ENCODE measurements around the gene MND1. TPM values are rescaled to one million over a fixed set of nuclear protein-coding genes. Genes with fewer than 3 reads are reported as not detected.
"Not testable (repeated sequence)": the region's sequence is repeated elsewhere in the genome, so short reads cannot be mapped to it uniquely, and the experiment has no call there.

Gene MND1
- total RNA-seq, 3 donors from 2014 or later (not counting 1 experiment from before 2014, with no cell fraction given), result 0.33 TPM; not detected in 2

GRCh38 chr4:153409924-153410501 is 65.5 kb downstream of the MND1 start:
- H3K9me3 Mint-ChIP-seq, result peaks cover 0 to 3% of the 10 kb centered on the region in 2 donors
- 100% methylated on average over 2 of the region's 4 CpGs for WGBS (ENCODE audit: insufficient coverage)
- H3K4me3 Mint-ChIP-seq, result no peak overlapping the region
- DNase-seq (no peak), ATAC-seq (no peak)
- no peak for TF ChIP-seq CTCF (IDR thresholded peaks at IDR 0.05)
- H3K27me3 ChIP-seq (ENCODE audit: control insufficient read depth, insufficient read depth, low read length), result no peaks in the 10 kb centered on the region
- no peak overlapping the region for H3K27ac Mint-ChIP-seq
- no peaks in the 10 kb centered on the region for H3K9me3 ChIP-seq (ENCODE audit: control insufficient read depth, insufficient read depth, low read length)
- no peaks in the 10 kb centered on the region for H3K36me3 Mint-ChIP-seq
- H3K36me3 ChIP-seq (ENCODE audit: control insufficient read depth, insufficient read depth, low read length), result no peaks in the 10 kb centered on the region
- no peaks in the 10 kb centered on the region for H3K4me1 ChIP-seq (ENCODE audit: control insufficient read depth, insufficient read depth, low read length)
- no peak overlapping the region for H3K4me3 ChIP-seq (ENCODE audit: low read length)
- H3K4me1 Mint-ChIP-seq, result no peaks in the 10 kb centered on the region
- no peaks in the 10 kb centered on the region for H3K27me3 Mint-ChIP-seq (ENCODE audit: low read depth in 2 of 2)
- intact Hi-C loops (cut with micrococcal nuclease), result no loop called here
- no peak overlapping the region for H3K27ac ChIP-seq (ENCODE audit: low read length)

- intact Hi-C loops (cut with micrococcal nuclease), result no loop called here
- ATAC-seq (no peak), DNase-seq (no peak)
- H3K4me1 ChIP-seq (ENCODE audit: control insufficient read depth, insufficient read depth, low read length), result no peaks in the 10 kb centered on the region
- Mint-ChIP-seq H3K9me3 (no peaks in the 10 kb centered on the region), H3K36me3 (no peaks in the 10 kb centered on the region), H3K4me1 (no peaks in the 10 kb centered on the region), H3K27ac (no peak overlapping the region), H3K27me3 (ENCODE audit: low read depth in 2 of 2) (no peaks in the 10 kb centered on the region), H3K4me3 (no peak overlapping the region)
- no peaks in the 10 kb centered on the region for H3K36me3 ChIP-seq (ENCODE audit: control insufficient read depth, insufficient read depth, low read length)
- TF ChIP-seq CTCF (IDR thresholded peaks at IDR 0.05), result no peak
- H3K9me3 ChIP-seq (ENCODE audit: control insufficient read depth, insufficient read depth, low read length), result no peaks in the 10 kb centered on the region
- H3K27ac ChIP-seq (ENCODE audit: low read length), result no peak overlapping the region
- no peak overlapping the region for H3K4me3 ChIP-seq (ENCODE audit: low read length)
- no peaks in the 10 kb centered on the region for H3K27me3 ChIP-seq (ENCODE audit: control insufficient read depth, insufficient read depth, low read length)
These were observed 69.4 kb downstream of the MND1 start for GRCh38 chr4:153413842-153414241.

GRCh38 chr4:153416456-153416855 is 72.0 kb downstream of the MND1 start:
- H3K4me3 Mint-ChIP-seq; H3K36me3 Mint-ChIP-seq; H3K4me3 ChIP-seq (ENCODE audit: low read length); H3K27ac Mint-ChIP-seq; intact Hi-C loops (cut with micrococcal nuclease); ATAC-seq; H3K27ac ChIP-seq (ENCODE audit: low read length); H3K9me3 Mint-ChIP-seq; H3K27me3 ChIP-seq (ENCODE audit: control insufficient read depth, insufficient read depth, low read length); H3K27me3 Mint-ChIP-seq (ENCODE audit: low read depth in 2 of 2); H3K36me3 ChIP-seq (ENCODE audit: control insufficient read depth, insufficient read depth, low read length); H3K9me3 ChIP-seq (ENCODE audit: control insufficient read depth, insufficient read depth, low read length); DNase-seq; H3K4me1 ChIP-seq (ENCODE audit: control insufficient read depth, insufficient read depth, low read length); H3K4me1 Mint-ChIP-seq: not testable (repeated sequence)
- 85% methylated on average over 7 of the region's 8 CpGs for WGBS (ENCODE audit: insufficient coverage)

- Mint-ChIP-seq H3K27ac (no peak overlapping the region), H3K9me3 (no peaks in the 10 kb centered on the region), H3K36me3 (no peaks in the 10 kb centered on the region), H3K27me3 (ENCODE audit: low read depth in 2 of 2) (no peaks in the 10 kb centered on the region), H3K4me3 (no peak overlapping the region), H3K4me1 (no peaks in the 10 kb centered on the region)
- TF ChIP-seq CTCF (IDR thresholded peaks at IDR 0.05), result no peak
- intact Hi-C loops (cut with micrococcal nuclease), result no loop called here
- ATAC-seq (no peak), DNase-seq (no peak)
- 96% methylated on average over 4 of the region's 7 CpGs for WGBS (ENCODE audit: insufficient coverage)
- Histone ChIP-seq H3K9me3 (ENCODE audit: control insufficient read depth, insufficient read depth, low read length) (no peaks in the 10 kb centered on the region), H3K4me1 (ENCODE audit: control insufficient read depth, insufficient read depth, low read length) (no peaks in the 10 kb centered on the region), H3K27me3 (ENCODE audit: control insufficient read depth, insufficient read depth, low read length) (no peaks in the 10 kb centered on the region), H3K36me3 (ENCODE audit: control insufficient read depth, insufficient read depth, low read length) (no peaks in the 10 kb centered on the region), H3K4me3 (ENCODE audit: low read length) (no peak overlapping the region), H3K27ac (ENCODE audit: low read length) (no peak overlapping the region)
These were observed 73.6 kb downstream of the MND1 start for GRCh38 chr4:153418121-153418520.

Measured in natural killer cell (primary cell).